Measurements from ENCODE around the gene PRDM4. TPM values are rescaled to one million over a fixed set of nuclear protein-coding genes. Genes with fewer than 3 reads are reported as not detected.
A peak's percentile ranks its signal among the peaks of the same experiment; 100 is the strongest.

Gene PRDM4
- total and polyA plus RNA-seq, 2 of the 13 experiments (the other 11 are each of a cell fraction or from before 2014, with no cell fraction given) = 9.9 to 15.3 TPM

DNA sequence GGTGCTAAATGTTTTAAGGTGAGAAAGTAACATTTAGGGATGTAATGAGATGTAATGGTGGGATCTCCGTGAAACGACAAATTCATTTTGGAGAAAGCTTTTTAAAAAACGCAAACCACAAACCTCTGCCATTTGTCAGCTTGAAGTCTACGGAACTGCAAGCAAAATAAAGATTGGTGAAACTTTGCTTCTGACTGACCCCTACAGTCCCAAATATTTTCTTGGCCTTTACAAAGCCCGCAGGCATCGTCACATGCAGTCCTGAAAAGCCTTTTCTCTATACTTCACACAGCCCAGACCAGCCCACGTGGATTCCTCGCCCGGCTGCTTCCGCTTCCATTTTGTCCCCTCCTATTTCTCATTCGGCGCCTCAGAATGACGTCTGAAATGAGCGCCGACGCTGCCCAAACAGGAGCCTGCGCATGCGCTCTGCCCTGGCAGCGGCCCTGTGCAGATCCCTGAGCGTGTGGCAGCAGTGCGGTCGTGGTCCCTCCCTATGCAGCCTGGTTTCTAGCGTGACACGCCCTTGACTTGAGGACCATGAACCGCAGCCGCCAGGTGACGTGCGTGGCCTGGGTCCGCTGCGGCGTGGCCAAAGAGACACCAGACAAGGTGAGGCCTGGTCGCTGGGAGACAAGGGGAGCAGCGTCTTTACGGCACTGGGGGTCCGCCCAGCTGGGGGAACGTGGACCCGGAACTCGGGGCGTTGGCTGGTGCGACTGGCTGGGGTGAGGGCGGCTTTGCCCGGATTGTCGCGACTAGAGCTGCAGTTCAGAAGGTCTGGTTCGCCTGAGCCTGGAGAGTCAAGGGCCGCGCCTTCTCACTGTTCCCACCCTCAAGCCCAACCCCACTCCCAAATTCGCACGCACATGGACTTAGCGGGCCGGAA, 75.3 kb downstream of the PRDM4 start, which contains the start of gene PWP1 (continued):
- TF ChIP-seq ZFP36 (IDR thresholded peaks at IDR 0.05; ENCODE audit: borderline replicate concordance, low read depth, low read length, partially characterized antibody) (no peak), RBM22 (optimal IDR thresholded peaks at IDR 0.05; ENCODE audit: low read length) (no peak)

DNA sequence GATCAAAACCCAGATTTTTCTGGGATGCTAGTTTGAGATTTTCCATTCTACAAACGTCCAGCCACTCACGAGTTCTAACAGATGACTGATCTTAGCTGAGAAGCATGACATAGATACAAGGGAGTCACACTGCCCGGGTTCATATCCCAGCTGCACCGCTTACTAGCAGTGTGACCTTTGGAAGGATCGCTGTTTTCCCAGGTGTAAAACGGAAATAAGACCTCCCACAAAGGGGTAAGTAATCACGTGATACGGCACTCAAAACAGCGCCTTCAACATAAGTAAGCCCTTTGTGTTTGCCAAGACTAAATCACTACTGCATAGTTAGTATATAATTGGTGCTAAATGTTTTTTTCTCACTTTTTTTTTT, 76.0 kb downstream of the PRDM4 start:
- no peaks in the 10 kb centered on the region for H4K20me1 ChIP-seq (ENCODE audit: insufficient read depth, low read length)
- peak; percentile 96 for DNase-seq (ENCODE audit: low spot score)
- H2AFZ ChIP-seq (ENCODE audit: low read length) = no peak overlapping the region
- in situ Hi-C loops (cut with HindIII; ENCODE audit: extremely low pct_ligation_motif_present, low pct_unique_long_range_greater_than_20kb) = no loop called here
- H3K27ac ChIP-seq (ENCODE audit: extremely low read length, insufficient read depth, low read length) = peak overlapping the region; percentile 100
- ATAC-seq = peak; percentile 66
- peak overlapping the region; percentile 95 for H3K9ac ChIP-seq (ENCODE audit: insufficient read depth, low read depth, low read length)
- H3K4me1 ChIP-seq (ENCODE audit: insufficient read depth, low read length) = peaks cover 53% of the 10 kb centered on the region
- CTCF ChIA-PET (ENCODE audit: low intra/inter-chr PET ratio, low total read pairs) = no interaction called here
- peak; percentile 94 for FAIRE-seq
- BruUV-seq (replicated peaks) = TSS peak; percentile 96
- 3% methylated on average over 9 of the region's 9 CpGs for WGBS (ENCODE audit: low lambda C conversion rate)
- peaks cover 28% of the 10 kb centered on the region for H3K79me2 ChIP-seq (ENCODE audit: insufficient read depth, low read length)
- H3K4me2 ChIP-seq (ENCODE audit: low read depth, low read length) = peak overlapping the region; percentile 90
- peak overlapping the region; percentile 74 to 98 (median 95) for H3K4me3 ChIP-seq (replicated peaks in 1 of 3; ENCODE audit: insufficient read depth in 1 of 3, low read depth in 2 of 3, low read length in 3 of 3)
- intact Hi-C loops (cut with micrococcal nuclease; ENCODE audit: unreplicated experiment) = loop anchor here (5.0 kb wide), 1 partner anchor 77 kb away; the partner anchor contains the start of gene PRDM4
- H3K9me3 ChIP-seq (ENCODE audit: low read length) = no peaks in the 10 kb centered on the region
- H3K36me3 ChIP-seq (replicated peaks in 1 of 2; ENCODE audit: control insufficient read depth in 1 of 2, insufficient read depth in 2 of 2, low read length in 2 of 2) = peaks cover 4 to 17% of the 10 kb centered on the region in 2 experiments
- POLR2A ChIA-PET = interaction anchor here (1.0 to 1.5 kb wide), 3 partner anchors 9 to 551 kb away, joined by 3 to 8 read pairs (median 4); no protein-coding TSS in a partner anchor
- H3K27me3 ChIP-seq (ENCODE audit: control insufficient read depth in 1 of 2, insufficient read depth in 2 of 2, low read length in 2 of 2) = no peaks in the 10 kb centered on the region; a peak in 3 of 5 replicates
- TF ChIP-seq GATAD2A (CRISPR knock-in tag; IDR thresholded peaks at IDR 0.05) (peak; percentile 48; the same call in 1 of the 2 replicates), FOXK2 (IDR thresholded peaks at IDR 0.05) (peak; percentile 50; the same call in 1 of the 2 replicates), ZNF605 (CRISPR knock-in tag; IDR thresholded peaks at IDR 0.05) (0 out of 2 replicates have a peak, but pooled peaks have one; percentile 18), TEAD3 (CRISPR knock-in tag; optimal IDR thresholded peaks at IDR 0.05; ENCODE audit: borderline replicate concordance) (peak; percentile 56), ZNF720 (CRISPR knock-in tag; IDR thresholded peaks at IDR 0.05) (no peak), SMAD9 (CRISPR knock-in tag; IDR thresholded peaks at IDR 0.05) (no peak), ZNF484 (CRISPR knock-in tag; IDR thresholded peaks at IDR 0.05; ENCODE audit: borderline replicate concordance, low read depth) (no peak), FOXO1 (CRISPR knock-in tag; IDR thresholded peaks at IDR 0.05) (peak; percentile 27; the same call in 1 of the 2 replicates), MBNL3 (CRISPR knock-in tag; conservative IDR thresholded peaks at IDR 0.05) (no peak), ZFP1 (CRISPR knock-in tag; IDR thresholded peaks at IDR 0.05) (no peak), BORCS8-MEF2B (CRISPR knock-in tag; IDR thresholded peaks at IDR 0.05) (no peak), RELA (CRISPR knock-in tag; IDR thresholded peaks at IDR 0.05) (no peak), ZNF577 (CRISPR knock-in tag; IDR thresholded peaks at IDR 0.05; ENCODE audit: borderline replicate concordance, low read depth) (no peak), KLF9 (CRISPR knock-in tag; IDR thresholded peaks at IDR 0.05; ENCODE audit: low read depth) (0 out of 2 replicates have a peak, but pooled peaks have one; percentile 53), MATR3 (CRISPR knock-in tag; IDR thresholded peaks at IDR 0.05) (no peak), GTF2F1 (IDR thresholded peaks at IDR 0.05; ENCODE audit: low read length) (peak; percentile 65; the same call in 1 of the 2 replicates), FOXP1 (IDR thresholded peaks at IDR 0.05) (no peak), FOXP1 (CRISPR knock-in tag; IDR thresholded peaks at IDR 0.05) (peak; percentile 49), ETV5 (CRISPR knock-in tag; IDR thresholded peaks at IDR 0.05; ENCODE audit: borderline replicate concordance) (peak; percentile 82), ZNF598 (CRISPR knock-in tag; IDR thresholded peaks at IDR 0.05; ENCODE audit: borderline replicate concordance) (0 out of 2 replicates have a peak, but pooled peaks have one; percentile 6), ZBTB20 (CRISPR knock-in tag; IDR thresholded peaks at IDR 0.05; ENCODE audit: borderline replicate concordance, low read depth) (no peak), GABPA (IDR thresholded peaks at IDR 0.05; ENCODE audit: low read depth, low read length) (no peak), GABPA (CRISPR knock-in tag; IDR thresholded peaks at IDR 0.05; ENCODE audit: low read depth) (peak; percentile 72), POLR2AphosphoS5 (IDR thresholded peaks at IDR 0.05; ENCODE audit: low read depth, low read length) (peak; percentile 60)
- TF ChIP-seq, protein P1, sequence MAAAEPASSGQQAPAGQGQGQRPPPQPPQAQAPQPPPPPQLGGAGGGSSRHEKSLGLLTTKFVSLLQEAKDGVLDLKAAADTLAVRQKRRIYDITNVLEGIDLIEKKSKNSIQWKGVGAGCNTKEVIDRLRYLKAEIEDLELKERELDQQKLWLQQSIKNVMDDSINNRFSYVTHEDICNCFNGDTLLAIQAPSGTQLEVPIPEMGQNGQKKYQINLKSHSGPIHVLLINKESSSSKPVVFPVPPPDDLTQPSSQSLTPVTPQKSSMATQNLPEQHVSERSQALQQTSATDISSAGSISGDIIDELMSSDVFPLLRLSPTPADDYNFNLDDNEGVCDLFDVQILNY (CRISPR knock-in tag; conservative IDR thresholded peaks at IDR 0.05) = no peak
